ENCODE data around the gene FAM114A2.
"Not testable (repeated sequence)": the region's sequence is repeated elsewhere in the genome, so short reads cannot be mapped to it uniquely, and the experiment has no call there.

Gene FAM114A2

DNA sequence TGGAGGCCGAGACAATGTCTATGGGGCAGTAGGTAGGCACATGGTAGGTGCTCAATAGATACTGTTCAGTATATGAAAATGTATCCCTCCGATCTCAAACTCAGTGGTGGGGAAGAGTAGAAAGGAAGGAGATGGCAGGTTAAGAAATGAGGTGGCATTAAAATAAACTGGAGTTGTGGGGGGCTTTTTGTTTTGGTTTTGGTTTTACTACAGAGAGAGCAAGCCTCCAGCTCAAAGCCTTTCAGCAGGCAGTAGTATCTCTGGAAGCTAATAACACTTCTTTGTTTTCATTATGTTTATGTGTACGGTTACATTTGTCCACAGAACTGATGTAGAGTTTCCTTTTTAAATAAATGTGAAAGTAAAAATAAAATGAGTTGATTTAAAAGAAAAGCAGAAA lies 8.6 kb upstream of the FAM114A2 start:
- DNase-seq, result no peak

DNA sequence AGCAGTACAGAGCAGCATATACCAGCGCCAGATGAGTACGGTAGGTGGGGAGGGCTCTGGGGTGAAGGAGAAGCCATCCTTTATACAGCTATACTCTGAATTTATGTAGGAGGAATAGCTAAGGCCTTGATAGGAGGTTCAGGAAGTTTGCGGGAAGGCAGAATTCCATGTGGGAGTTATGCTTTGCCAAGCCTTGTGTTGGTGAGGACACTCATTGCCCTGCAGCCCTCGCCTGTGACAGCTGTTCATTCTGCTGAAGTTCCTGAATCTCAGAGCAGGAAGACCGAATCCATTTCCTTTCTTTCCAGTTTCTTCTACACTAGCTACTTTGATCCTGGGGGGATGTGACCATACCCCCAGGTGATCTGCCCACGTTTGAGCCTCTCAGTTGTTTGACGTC lies 7.8 kb upstream of the FAM114A2 start:
- DNase-seq, result no peak

DNA sequence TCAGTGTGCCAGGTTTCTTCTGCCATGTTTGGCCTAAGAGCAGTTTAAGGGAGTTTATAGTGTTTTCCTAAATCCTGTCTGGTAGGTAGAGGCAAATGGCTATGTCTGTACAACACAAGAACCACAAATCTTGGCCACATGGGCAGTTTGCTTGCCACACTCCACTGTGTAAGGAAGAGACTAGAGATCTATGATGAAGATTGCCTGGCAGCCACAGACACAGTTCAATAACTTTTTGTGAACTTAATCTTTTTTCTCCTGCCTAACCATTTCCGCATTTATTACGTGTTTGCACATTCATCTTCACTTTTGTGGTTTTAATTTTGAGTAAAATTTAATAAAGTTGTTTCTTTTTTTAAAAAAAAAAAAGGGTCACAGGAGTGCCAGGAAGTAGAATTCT lies 5.9 kb upstream of the FAM114A2 start:
- no peak for DNase-seq

DNA sequence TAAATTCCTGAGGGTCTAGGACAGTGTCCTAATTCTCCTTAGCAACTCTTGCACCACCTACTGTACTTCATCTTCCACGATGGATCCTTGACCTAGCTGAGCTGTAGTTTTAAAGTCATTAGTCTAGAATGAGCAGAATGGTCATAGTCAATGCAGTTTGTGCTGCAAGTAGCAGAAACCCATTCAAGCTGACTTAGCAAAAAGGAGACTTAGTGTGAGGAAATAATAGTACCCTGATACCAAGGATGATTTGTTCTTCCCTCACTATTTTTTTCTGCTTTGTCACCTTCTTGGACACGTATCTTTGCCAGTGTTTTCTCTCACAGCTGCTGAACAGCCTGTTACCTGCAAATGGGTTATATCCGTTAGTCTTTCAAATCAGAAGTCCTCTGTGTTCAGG lies 5.4 kb upstream of the FAM114A2 start:
- no peak for DNase-seq

DNA sequence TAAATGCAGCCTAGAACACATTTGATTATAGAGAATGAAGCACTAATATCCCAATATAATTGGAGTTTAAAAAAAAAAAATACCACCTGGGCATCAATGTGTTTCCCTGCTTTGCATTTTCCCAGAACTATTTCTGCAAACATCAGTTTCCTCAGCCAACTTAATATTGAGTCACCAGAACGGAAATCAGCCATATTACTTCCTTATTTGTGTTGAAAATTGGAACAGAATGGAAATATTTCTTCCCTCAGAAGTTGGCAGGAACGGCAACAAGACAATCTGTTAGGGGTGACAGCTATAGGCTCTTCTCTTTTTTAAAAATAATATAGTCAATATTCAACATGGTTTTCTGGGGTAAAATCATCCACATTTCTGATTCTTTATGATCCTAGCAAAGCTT lies 4.1 kb upstream of the FAM114A2 start:
- DNase-seq, result no peak

DNA sequence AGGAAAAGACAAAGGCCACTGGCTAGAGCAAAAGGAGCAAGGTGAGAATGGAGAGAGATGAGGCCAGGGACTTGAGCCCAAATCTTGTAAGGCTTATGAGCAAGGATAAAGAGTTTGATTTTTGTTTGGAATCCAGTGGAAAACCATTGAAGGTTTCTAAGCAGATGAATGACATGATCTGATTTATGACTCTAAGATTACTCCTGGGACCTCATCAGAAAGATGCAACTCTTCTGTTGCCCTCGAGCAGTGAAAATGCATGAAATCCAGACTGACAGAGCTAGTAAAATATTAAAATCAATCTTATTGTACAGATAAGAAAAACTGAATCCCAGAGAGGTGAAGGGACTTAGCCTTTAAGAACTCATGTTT lies 734 bp upstream of the FAM114A2 start:
- no peak for DNase-seq

DNA sequence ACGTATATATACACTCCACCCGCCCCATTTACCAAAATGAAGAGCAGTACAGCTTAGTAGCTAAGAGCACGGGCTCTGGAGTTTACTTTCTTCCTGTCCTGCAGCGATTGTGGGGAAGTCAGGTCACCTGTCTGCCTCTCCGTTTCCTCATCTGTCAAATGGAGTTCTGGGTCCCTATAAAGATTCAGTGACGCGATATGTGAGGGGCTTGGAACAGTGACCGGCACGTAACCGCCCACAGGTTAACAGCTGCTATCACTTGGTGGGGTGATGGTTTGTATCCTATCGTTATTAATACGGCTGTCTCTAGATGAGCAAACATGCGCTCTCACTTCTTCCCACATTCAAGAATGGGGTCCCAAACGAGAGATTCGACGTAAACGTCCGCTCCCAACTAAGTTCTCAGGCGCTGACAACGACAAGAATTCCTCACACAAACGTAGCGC lies 426 bp downstream of the FAM114A2 start:
- peak in 3 of 14 donors; percentile 21 to 59 (median 39) for DNase-seq

DNA sequence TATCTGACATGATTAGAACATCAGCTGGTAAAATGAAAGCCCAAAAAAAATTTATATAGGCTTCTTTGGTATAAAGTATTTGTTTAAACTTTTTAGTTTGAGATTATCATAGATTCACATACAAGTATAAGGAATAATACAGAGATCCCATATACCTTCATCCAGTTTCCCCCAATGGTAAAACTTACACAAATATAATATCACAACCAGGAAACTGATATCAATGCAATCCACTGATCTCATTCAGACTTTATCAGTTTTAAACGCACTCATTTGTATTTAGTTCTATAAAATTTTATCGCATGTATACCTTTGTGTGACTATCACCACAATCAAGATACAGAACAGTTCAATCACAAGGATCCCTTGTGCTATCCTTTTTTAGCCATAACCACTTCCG lies 3.8 kb downstream of the FAM114A2 start:
- no peak for DNase-seq

DNA sequence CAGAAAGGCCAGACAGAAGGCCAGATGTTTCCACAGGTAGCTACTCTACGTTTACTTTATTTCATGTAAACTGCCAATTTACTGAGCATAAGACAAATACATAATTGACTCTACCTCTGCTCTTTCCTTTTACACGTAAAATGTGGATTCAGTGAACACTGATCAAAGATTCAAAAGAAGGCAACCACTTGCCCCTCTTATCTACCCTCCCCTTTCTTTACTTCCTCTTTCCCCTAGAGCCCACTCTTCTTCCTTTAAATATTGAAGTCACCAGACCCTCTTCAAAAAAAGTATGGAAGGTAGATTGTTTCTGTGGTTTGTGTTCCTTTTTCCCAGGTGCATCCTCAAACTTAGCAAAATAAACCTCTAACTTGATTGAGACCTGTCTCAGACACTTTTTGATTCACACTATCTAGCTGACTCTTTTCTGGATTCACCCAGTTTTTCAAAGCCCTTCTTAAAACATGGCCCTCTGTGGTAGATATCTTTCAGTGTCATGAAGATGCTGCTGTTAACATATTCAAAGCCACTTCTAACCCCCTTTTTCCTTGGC lies 6.7 kb downstream of the FAM114A2 start:
- DNase-seq, result no peak

DNA sequence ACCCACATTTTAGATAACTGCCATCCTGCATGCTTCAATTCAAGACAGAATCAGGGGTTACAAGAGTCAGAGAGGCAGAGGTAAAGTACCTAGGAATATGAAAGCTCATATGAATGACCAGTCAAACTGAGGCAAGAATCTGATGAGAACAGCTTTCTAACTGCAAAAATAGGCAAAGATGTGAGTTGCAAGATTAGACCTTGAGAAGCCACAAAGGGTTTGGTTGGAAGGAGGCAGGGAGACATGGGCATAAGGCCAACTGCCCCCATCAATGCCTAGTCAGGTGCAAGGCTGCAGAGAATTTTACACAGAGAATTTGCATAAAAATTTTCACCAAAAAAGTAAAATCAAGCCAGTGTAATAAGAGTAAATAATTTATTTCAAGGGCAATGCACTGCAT lies 12.8 kb downstream of the FAM114A2 start:
- no peak for DNase-seq

DNA sequence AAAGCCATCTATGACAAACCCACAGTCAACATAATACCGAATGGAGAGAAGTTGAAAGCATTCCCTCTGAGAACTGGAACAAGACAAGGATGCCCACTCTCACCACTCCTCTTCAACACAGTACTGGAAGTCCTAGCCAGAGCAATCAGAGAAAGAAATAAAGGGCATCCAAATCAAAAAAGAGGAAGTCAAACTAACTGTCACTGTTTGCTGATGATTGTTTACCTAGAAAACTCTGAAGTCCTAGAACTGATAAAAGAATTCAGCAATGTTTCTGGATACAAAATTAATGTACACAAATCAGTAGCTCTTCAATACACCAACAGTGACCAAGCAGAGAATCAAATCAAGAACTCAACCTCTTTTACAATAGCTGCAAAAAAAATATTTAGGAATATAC lies 19.8 kb downstream of the FAM114A2 start:
- not testable (repeated sequence) for DNase-seq

DNA sequence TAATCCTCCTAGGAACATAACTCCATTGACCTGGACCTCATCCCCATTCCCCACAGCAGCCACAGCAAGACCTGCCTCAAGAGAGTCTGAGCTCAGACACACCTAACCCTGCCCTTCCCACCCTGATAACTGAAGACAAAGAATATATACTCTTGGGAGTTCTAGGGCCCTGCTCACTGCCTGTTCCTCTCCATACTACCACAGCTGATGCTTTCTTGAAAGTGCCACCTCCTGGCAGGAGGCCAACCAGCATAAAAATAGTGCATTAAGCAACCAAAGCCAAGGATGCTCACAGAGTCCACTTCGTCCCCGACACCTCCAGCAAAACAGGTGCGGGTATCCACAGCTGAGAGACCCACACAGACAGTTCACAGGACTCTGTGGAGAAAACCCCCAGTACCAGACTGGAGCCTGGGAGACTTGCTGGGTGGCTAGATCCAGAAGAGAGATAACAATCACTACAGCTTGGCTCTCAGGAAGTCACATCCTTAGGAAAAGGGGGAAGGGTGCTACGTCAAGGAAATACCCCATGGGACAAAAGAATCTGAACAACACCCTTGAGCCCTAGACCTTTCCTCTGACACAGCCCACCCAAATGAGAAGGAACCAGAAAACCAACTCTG lies 23.5 kb downstream of the FAM114A2 start:
- no peak for DNase-seq

DNA sequence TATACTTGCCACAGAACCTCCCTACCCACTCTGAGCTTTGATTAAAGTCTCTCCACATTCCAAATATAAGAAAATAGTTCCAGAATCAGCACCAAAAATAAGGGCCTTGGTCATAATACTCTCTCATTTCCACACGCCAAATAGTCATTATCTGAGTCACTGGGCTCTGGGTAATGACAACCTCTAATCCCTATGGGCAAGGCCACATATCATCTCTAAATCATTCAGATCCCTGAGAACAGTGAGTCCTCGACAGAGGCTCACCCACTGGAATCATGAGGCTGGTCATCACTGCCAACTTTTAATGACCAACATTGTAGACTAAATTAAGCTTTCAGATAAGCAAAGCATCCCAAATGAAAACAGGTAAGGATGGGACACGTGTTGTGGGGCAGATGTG lies 28.1 kb downstream of the FAM114A2 start:
- no peak for DNase-seq

DNA sequence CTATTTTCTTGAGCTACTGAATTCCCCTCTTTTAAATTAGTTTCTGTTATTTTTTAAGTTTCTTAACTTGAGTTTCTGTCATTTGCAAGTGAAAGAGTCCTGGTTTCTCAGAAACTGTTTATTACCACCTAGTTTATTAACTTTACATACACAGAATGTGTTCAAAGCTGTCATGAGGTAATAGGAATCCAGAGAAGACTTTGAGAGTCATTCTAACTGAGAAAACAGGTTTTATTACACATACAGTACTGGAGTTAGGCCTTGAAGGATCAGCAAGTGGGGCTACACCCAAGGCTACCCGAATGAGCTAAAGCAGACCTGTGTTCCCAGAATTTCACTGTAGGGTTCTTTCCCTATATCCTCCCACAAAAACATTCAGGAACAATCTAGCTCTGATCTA lies 33.1 kb downstream of the FAM114A2 start:
- no peak for DNase-seq

DNA sequence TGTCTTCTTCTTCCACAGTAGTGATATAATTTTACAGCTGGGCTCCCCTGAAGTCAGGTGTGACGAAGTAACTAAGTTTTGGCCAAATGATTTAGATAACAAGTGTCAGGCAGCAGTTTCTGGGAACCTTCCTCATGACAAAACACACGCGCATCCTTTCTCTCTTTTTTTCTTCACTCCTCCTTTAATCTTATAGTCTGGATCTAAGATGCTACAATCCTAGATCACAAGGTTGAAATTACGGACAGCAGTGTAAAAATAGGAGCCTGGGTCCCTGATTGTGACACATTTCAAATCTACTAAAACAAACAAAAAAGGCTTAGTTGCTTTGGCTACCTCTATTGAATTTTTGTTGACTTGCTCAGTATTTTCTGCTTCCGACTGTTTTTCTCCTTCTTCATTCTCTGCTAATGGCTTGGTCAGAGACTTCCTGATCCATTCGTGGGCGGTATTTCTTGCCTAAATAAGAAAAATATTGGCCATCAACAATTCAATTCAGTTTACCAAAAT lies 36.1 kb downstream of the FAM114A2 start:
- DNase-seq, result no peak

DNA sequence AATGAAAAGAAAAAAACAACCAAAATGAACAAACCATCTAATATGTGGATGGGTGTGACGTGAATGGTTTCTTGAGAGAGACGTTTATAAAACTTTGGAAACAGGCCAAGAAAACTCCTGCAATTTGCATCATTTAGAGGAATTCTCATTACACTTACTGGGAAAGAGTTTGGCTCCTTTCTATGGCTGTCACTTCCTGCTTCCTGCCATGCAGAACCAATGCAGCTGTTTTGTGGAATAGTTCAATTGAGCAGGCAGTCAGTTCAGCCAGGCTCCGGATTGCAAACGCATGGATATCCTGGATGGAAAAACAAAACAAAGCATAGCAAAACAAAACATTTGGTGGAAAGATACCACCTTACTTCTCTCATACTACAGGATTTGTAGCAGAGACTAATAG lies 36.6 kb downstream of the FAM114A2 start:
- DNase-seq, result no peak

DNA sequence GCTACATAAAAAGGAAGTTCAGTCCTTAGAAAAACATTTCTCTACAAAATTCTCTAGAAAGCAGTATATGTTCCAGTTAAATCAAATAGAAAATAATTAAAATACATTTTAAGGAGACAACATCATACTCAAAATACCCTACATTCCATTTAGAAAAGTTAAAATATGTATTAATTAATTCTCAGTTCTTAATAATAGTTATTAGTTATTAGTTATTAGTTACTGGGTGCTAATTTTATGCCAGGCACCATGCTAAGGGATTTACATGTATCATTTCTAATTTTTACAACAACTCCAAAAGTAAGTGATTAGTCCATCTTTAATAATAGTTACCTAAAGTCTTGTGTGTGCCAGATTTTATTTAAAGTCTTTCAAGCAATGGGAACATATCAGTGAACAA lies 38.0 kb downstream of the FAM114A2 start:
- DNase-seq, result no peak

DNA sequence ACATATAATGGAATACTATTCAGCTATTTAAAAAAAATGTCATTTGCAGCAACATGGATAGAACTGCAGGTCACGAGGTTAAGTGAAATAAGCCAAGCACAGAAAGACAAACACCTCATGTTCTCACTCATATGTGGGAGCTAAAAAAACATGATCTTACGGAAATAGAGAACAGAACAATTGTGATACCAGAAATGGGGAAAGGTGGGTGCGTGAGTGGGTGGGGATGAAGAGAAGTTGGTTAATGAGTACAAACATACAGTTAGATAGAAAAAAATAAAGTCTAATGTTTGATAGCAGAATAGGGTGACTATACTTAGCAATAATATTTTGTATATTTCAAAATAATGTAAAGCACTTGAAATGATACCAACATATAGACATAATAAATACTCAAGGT lies 38.7 kb downstream of the FAM114A2 start:
- DNase-seq, result no peak

DNA sequence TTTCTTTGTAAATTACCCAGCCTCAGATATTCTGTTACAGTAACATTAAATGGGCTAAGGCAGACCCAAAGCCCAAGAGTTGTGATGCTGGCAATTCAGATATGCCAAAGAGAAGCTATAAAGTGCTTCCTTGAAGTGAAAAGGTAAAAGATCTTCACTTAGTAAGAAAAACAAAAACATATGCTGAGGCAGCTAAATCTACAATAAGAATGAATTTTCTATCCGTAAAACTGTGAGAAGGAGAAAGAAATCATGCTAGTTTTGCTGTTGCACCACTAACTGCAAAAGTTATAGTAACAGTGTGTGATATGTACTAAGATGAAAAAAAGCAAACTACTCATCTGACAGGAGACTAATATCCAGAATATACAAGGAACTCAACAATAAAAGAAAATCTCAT lies 39.9 kb downstream of the FAM114A2 start:
- no peak for DNase-seq

DNA sequence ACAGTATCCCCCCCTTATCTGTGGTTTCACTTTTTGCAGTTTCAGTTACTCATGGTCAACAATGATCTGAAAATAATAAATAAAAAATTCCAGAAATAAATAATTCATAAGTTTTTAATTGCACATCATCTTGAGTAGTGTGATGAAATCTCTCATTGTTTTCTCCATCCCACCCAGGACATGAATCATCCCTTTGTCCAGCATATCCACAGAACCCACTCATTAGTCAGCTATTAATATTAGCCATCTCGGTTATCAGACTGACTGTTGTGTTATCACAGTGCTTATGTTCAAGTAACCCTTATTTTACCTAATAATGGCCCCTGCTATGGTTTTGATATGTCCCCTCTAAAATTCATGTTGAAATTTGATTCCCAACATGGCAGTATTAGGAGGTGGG lies 40.7 kb downstream of the FAM114A2 start:
- no peak for DNase-seq

DNA sequence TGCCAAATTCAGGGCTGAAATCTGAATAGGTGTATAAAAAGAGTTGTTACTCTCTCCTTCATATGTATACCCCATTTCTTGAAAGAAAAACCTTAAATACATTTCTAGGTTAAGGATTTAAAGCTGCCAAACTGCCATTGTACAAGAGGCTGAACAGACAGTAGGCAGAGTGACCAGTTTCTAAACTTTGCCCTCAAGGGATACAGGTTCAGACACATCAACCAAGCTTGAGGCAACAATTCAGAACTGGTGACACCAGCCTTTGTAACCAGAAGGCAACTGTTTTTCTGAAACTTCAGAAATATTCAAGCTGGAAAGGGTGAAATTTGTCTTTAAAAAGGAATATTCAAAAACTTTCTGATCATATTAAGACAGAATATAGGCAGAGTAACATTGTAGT lies 47.5 kb downstream of the FAM114A2 start:
- DNase-seq, result no peak

DNA sequence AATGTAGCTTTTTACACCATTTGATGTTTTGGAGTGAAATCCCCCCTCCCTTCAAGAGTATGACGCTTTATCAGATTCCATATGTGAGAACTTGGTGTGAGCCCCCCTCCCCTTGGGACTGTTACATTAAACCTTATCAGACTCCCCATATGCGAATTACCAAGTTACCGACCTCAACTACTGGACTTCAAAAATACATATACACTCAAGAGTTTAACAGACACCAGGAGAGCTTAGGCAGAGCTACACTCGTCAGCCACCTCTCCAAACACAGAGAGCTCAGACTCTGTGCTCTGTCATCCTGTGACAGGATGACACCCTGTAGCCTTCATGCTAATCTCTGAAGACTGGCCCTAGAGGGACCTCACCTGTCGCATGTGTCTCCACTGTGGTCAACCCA lies 50.2 kb downstream of the FAM114A2 start:
- DNase-seq, result no peak

DNA sequence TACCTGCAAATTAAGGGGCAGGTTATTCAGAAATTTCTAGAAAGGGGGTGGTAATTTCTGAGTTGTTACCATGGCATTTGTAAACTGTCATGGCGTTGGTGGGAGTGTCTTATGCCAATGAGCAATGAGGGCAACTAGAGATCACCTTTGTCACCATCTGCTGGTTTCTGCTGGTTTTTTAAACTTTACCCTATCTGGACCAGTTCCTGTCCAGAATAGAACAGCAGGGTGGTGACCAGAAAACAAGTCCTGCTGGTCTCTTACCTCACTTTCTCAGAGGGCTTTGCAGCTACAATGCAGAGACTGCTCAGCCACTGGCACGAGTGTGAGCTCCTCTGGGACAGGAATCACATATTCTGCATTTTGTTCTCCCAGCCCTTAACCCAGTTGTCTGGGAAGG lies 51.4 kb downstream of the FAM114A2 start:
- no peak for DNase-seq

DNA sequence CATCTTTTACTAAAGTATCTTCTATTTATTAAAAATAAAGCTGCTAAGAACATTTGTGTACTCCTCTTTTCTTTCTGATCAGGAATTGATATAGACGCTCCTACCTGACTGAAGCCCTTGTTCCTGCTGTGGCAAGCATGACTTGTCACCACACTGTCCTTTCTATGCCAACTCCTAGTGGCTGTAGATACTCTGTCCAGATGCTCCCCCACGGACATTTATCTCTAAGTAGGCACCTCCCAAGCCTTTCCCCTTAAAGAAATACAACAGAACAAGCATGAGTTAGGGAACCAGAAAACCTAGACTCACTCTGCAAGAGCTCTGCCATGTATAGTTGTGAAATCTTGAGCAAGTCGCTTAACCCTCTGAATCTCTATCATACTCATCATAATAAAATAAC lies 53.2 kb downstream of the FAM114A2 start:
- DNase-seq, result no peak

DNA sequence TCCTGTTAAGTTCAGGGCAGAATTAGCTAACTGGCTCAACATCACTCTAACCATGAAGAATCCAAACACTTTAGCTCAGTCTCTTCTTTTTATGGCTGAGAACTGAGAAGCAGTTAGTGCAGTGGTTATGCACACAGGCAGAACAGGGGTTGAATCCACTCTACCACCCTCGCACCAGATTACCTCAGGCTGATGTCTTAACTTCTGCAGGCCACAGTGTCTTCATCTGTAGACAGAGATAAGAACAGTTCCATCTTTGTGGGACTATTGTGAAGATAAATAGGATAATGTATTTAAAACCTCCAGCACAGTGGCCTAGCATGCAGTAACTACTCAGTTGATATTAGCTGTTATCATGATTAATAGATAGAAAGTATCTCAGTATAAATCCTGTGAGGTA lies 54.8 kb downstream of the FAM114A2 start:
- DNase-seq, result no peak

All from C1 segment of cervical spinal cord (tissue), 14 donors.